GM10248 (cell line): ENCODE measurements around the gene ELMO3.

ENCODE experiments used
- CTCF ChIA-PET: fragments of 300-600 bp; sonication (Branson Sonifier 250); formaldehyde crosslinking; extraction: SDS; loops from one replicate; lab custom pipeline; 2021; ENCODE audit warnings: antibody characterized with exemption; lab: Yijun Ruan, JAX
- POLR2A ChIA-PET: fragments of 350-650 bp; sonication (Branson Sonifier 250); formaldehyde crosslinking; extraction: SDS; loops from one replicate; lab custom pipeline; 2020; ENCODE audit warnings: antibody characterized with exemption; lab: Yijun Ruan, JAX
- DNase-seq: peaks from one replicate; pipeline ENCODE4 v3.0.0; 2012; ENCODE audit errors: extremely low spot score
- CTCF ChIP-seq: IDR thresholded peaks from 2 replicates; pipeline ENCODE4 v1.5.1; 2012; ENCODE audit warnings: mild to moderate bottlenecking, low read depth; ENCODE audit errors: extremely low read depth, missing control alignments, control extremely low read depth

The ELMO3 gene

GRCh38 chr16:67226295-67226803 is 27.4 kb downstream of the ELMO3 start:
- TF ChIP-seq CTCF = no peak
- DNase-seq = no peak
- ChIA-PET CTCF (interaction anchor here (0.7 to 4.3 kb wide), 14 partner anchors 12 to 295 kb away, joined by 3 to 22 read pairs (median 6); partner anchors contain the start of genes ELMO3 and FHOD1), POLR2A (interaction anchor here (0.7 to 1.5 kb wide), 5 partner anchors 10 to 21 kb away, joined by 3 to 9 read pairs (median 7); partner anchors contain the start of gene FHOD1)

- ChIA-PET CTCF (interaction anchor here (0.7 to 4.3 kb wide), 14 partner anchors 11 to 294 kb away, joined by 3 to 22 read pairs (median 6); partner anchors contain the start of genes ELMO3 and FHOD1), POLR2A (interaction anchor here (0.7 to 1.5 kb wide), 5 partner anchors 10 to 20 kb away, joined by 3 to 9 read pairs (median 7); partner anchors contain the start of gene FHOD1)
- DNase-seq = peak; percentile 99
- peak; percentile 13 for TF ChIP-seq CTCF
Observed at GRCh38 chr16:67226804-67227566, 28.1 kb downstream of the ELMO3 start, which contains the start of gene TMEM208. Gene TMEM208, plus strand, starts transcription at chr16:67227130. Its CDS starts 89 bp downstream, at chr16:67227219.

- ChIA-PET POLR2A (interaction anchor here (0.7 to 1.5 kb wide), 5 partner anchors 9 to 75 kb away, joined by 3 to 9 read pairs (median 7); partner anchors contain the start of gene FHOD1), CTCF (interaction anchor here (1.0 to 4.3 kb wide), 11 partner anchors 11 to 274 kb away, joined by 4 to 22 read pairs (median 8); partner anchors contain the start of genes ELMO3 and FHOD1)
- no peak for TF ChIP-seq CTCF
- no peak for DNase-seq
Observed at GRCh38 chr16:67227567-67227921, 28.6 kb downstream of the ELMO3 start.

GRCh38 chr16:67228034-67228785 is 29.3 kb downstream of the ELMO3 start:
- TF ChIP-seq CTCF = no peak
- ChIA-PET CTCF (interaction anchor here (1.1 to 3.1 kb wide), 7 partner anchors 10 to 210 kb away, joined by 4 to 22 read pairs (median 9); partner anchors contain the start of gene FHOD1), POLR2A (interaction anchor here (0.7 to 3.0 kb wide), 3 partner anchors 16 to 75 kb away, joined by 3 to 11 read pairs (median 4); partner anchors contain the start of gene FHOD1)
- no peak for DNase-seq

GRCh38 chr16:67228905-67229304 is 30.0 kb downstream of the ELMO3 start:
- no peak for DNase-seq
- TF ChIP-seq CTCF = no peak
- ChIA-PET CTCF (interaction anchor here (1.5 to 3.1 kb wide), 3 partner anchors 13 to 210 kb away, joined by 4 to 22 read pairs (median 11); partner anchors contain the start of gene FHOD1), POLR2A (interaction anchor here (0.9 to 3.0 kb wide), 2 partner anchors 15 to 18 kb away, joined by 3 to 11 read pairs; partner anchors contain the start of gene FHOD1)
